H1 (cell line): ENCODE results near the gene ARHGEF19. TPM values are rescaled to one million over a fixed set of nuclear protein-coding genes. Genes with fewer than 3 reads are reported as not detected.

Source experiments
- CHD1 ChIP-seq: IDR thresholded peaks from 2 replicates; pipeline ENCODE4 v1.6.1; 2012; ENCODE audit warnings: low read depth, low read length, improper control_type of control experiment
- CTBP2 ChIP-seq: IDR thresholded peaks from 2 replicates; pipeline ENCODE4 v1.7.0; 2011; ENCODE audit warnings: borderline replicate concordance, mild to moderate bottlenecking, moderate library complexity, mixed read lengths, low read length; ENCODE audit not compliant: insufficient read depth, insufficient read length
- HDAC6 ChIP-seq: IDR thresholded peaks from one replicate; pipeline ENCODE4 v1.7.1; 2012; ENCODE audit warnings: low read depth, mild to moderate bottlenecking, inconsistent platforms, low read length, moderate library complexity
- JUND ChIP-seq: IDR thresholded peaks from 2 replicates; pipeline ENCODE4 v1.6.1; 2011; ENCODE audit warnings: mild to moderate bottlenecking, improper control_type of control experiment, low read length
- MAFK ChIP-seq: IDR thresholded peaks from 2 replicates; pipeline ENCODE4 v1.6.1; 2012; ENCODE audit warnings: low read depth, mild to moderate bottlenecking, improper control_type of control experiment, low read length
- NANOG ChIP-seq: IDR thresholded peaks from 2 replicates; pipeline ENCODE4 v1.6.1; 2011; ENCODE audit warnings: low read length, low read depth, mild to moderate bottlenecking, inconsistent platforms; ENCODE audit not compliant: insufficient read depth, poor library complexity, severe bottlenecking
- PHF8 ChIP-seq: fragments of 200-600 bp; sonication (generic); conservative IDR thresholded peaks from 2 replicates; pipeline ENCODE4 v1.7.1; 2012; ENCODE audit warnings: low read depth, mild to moderate bottlenecking, inconsistent platforms, low read length, moderate library complexity
- RBBP5 ChIP-seq: IDR thresholded peaks from 2 replicates; pipeline ENCODE4 v1.7.1; 2012; ENCODE audit warnings: low read depth, mild to moderate bottlenecking, inconsistent platforms, low read length, moderate library complexity, borderline replicate concordance
- TEAD4 ChIP-seq: IDR thresholded peaks from 2 replicates; pipeline ENCODE4 v1.6.1; 2012; ENCODE audit warnings: low read depth, low read length, inconsistent platforms, mixed read lengths
- polyA plus RNA-seq, 7 experiments: library from polyadenylated mRNA; depleted of rRNA in 3 of 7; stranded (reverse) in 5 of 7; unstranded in 2 of 7; fragments of >200 nt in 5 of 7; fragments of 200-250 nt in 2 of 7; gene quantifications; 1 replicate in 5 of 7; 2 replicates in 1 of 7; 4 replicates in 1 of 7; pipeline versions ENCODE4 v1.2.1 to v1.2.3, GENCODE V29; 2011 to 2013; ENCODE audit warnings: missing spikeins in 2 of 7, mixed read lengths in 2 of 7
- total RNA-seq: library from RNA; stranded (reverse); fragmentation: NEBNext Ultra II Directional; extraction: Animal tissue kit (Norgen Biotek cat#: 25700); gene quantifications from 2 replicates; pipeline ENCODE4 v1.2.1, GENCODE V29; 2021
- TF ChIP-seq, protein P1 (sequence below), 3 experiments: IDR thresholded peaks; 1 replicate in 2 of 3; 2 replicates in 1 of 3; pipeline versions ENCODE4 v1.5.1 to v1.6.1; 2011; ENCODE audit warnings: low read length in 3 of 3, mild to moderate bottlenecking in 3 of 3, inconsistent platforms in 2 of 3, low read depth in 1 of 3, moderate library complexity in 1 of 3; ENCODE audit not compliant: insufficient read depth in 1 of 3; ENCODE audit errors: control extremely low read depth in 1 of 3

ARHGEF19 gene
- total and polyA plus RNA-seq, 2 of the 8 experiments (the other 6 are each of a cell fraction or from before 2014, with no cell fraction given), result 47.5 to 56.4 TPM

DNA sequence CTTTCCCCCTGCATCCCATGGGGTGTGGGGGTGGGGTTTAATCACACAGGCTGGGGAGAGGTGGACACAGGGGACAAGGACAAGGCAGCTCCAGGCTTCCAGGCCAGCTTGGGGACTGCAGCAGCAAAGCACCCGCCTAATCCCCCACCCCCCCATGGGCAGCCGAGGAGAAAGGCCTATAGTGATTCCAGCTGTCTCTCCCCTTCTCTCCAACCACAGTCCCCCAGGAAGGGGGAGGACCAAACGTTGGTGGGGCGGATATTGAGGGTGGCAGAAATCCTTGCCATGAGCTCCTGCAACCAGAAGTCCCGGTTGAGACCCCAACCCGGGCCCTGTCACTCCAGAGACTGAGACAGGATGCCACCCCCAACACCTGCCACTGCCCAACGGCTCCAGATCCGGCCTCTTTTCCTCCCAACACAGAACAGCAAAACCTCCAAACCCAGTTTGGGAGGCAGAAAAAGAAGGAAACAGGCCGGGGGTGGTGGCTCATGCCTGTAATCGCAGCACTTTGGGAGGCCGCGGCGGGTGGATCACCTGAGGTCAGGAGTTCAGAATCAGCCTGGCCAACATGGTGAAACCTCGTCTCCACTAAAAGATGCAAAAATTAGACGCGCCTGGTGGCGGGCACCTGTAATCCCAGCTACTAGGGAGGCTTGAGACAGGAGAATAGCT lies 58.3 kb downstream of the ARHGEF19 start (continued):
- TF ChIP-seq TEAD4, result no peak
- no peak for TF ChIP-seq NANOG
- no peak for TF ChIP-seq CTBP2
- TF ChIP-seq HDAC6, result no peak
- TF ChIP-seq, protein P1, sequence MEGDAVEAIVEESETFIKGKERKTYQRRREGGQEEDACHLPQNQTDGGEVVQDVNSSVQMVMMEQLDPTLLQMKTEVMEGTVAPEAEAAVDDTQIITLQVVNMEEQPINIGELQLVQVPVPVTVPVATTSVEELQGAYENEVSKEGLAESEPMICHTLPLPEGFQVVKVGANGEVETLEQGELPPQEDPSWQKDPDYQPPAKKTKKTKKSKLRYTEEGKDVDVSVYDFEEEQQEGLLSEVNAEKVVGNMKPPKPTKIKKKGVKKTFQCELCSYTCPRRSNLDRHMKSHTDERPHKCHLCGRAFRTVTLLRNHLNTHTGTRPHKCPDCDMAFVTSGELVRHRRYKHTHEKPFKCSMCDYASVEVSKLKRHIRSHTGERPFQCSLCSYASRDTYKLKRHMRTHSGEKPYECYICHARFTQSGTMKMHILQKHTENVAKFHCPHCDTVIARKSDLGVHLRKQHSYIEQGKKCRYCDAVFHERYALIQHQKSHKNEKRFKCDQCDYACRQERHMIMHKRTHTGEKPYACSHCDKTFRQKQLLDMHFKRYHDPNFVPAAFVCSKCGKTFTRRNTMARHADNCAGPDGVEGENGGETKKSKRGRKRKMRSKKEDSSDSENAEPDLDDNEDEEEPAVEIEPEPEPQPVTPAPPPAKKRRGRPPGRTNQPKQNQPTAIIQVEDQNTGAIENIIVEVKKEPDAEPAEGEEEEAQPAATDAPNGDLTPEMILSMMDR (IDR thresholded peaks at IDR 0.05; ENCODE audit: control extremely low read depth in 1 of 3, insufficient read depth in 1 of 3, low read depth in 1 of 3, low read length in 3 of 3), result no peak; a peak in 1 of 4 replicates
- TF ChIP-seq CHD1, result no peak
- TF ChIP-seq JUND, result no peak
- TF ChIP-seq MAFK, result no peak
- TF ChIP-seq PHF8, result no peak
- TF ChIP-seq RBBP5, result no peak
- TF ChIP-seq, all 59 proteins: peak for 0
